GM12891 (cell line): ENCODE results near the gene MT1H. TPM values are rescaled to one million over a fixed set of nuclear protein-coding genes. Genes with fewer than 3 reads are reported as not detected.
"Not testable (repeated sequence)": the region's sequence is repeated elsewhere in the genome, so short reads cannot be mapped to it uniquely, and the experiment has no call there.

ENCODE experiments used
- DNase-seq: peaks from one replicate; pipeline ENCODE4 v3.0.0; 2011; ENCODE audit warnings: low spot score; ENCODE audit not compliant: insufficient read length
- FAIRE-seq: peaks from 2 replicates; lab custom pipeline; 2011; peaks lifted over from hg19 to GRCh38; lab: Jason Lieb, UNC
- PAX5 ChIP-seq: IDR thresholded peaks from 2 replicates; pipeline ENCODE4 v1.6.1; 2011; ENCODE audit warnings: low read length, moderate library complexity, mild to moderate bottlenecking; ENCODE audit not compliant: insufficient read depth, severe bottlenecking
- POLR2A ChIP-seq: IDR thresholded peaks from 2 replicates; pipeline ENCODE4 v1.6.1; 2011; ENCODE audit warnings: low read depth, low read length, control low read depth
- POLR2AphosphoS5 ChIP-seq: IDR thresholded peaks from 2 replicates; pipeline ENCODE4 v1.6.1; 2011; ENCODE audit warnings: low read depth, low read length, control low read depth
- POU2F2 ChIP-seq: IDR thresholded peaks from 2 replicates; pipeline ENCODE4 v1.6.1; 2011; ENCODE audit warnings: low read depth, mild to moderate bottlenecking, control low read depth, low read length, moderate library complexity
- SPI1 ChIP-seq: IDR thresholded peaks from 2 replicates; pipeline ENCODE4 v1.6.1; 2011; ENCODE audit warnings: low read depth, low read length, control low read depth
- TAF1 ChIP-seq: IDR thresholded peaks from 2 replicates; pipeline ENCODE4 v1.6.1; 2011; ENCODE audit warnings: low read depth, low read length, control low read depth
- polyA plus RNA-seq: library from polyadenylated mRNA; unstranded; fragments of >200 nt; gene quantifications from one replicate; pipeline ENCODE4 v1.2.1, GENCODE V29; 2012; ENCODE audit warnings: low read depth, missing spikeins, inconsistent platforms; ENCODE audit not compliant: missing spikeins

The MT1H gene
- polyA plus RNA-seq = not detected

GRCh38 chr16:56669005-56669839, at the start of gene MT1H:
TSS of gene MT1H (plus strand) at chr16:56669814. CDS start at chr16:56669885, 71 bp downstream.
- no peak for FAIRE-seq
- no peak for TF ChIP-seq TAF1
- TF ChIP-seq POLR2A = no peak
- TF ChIP-seq POLR2AphosphoS5 = no peak
- no peak for TF ChIP-seq SPI1
- TF ChIP-seq POU2F2 = no peak
- no peak for TF ChIP-seq PAX5
- no peak for DNase-seq

- DNase-seq (no peak), FAIRE-seq (no peak)
- TF ChIP-seq TAF1 (no peak), POLR2A (no peak), POU2F2 (no peak), POLR2AphosphoS5 (no peak), PAX5 (no peak), SPI1 (no peak)
Measured at GRCh38 chr16:56620339-56620897, 49.2 kb upstream of the MT1H start.

DNA sequence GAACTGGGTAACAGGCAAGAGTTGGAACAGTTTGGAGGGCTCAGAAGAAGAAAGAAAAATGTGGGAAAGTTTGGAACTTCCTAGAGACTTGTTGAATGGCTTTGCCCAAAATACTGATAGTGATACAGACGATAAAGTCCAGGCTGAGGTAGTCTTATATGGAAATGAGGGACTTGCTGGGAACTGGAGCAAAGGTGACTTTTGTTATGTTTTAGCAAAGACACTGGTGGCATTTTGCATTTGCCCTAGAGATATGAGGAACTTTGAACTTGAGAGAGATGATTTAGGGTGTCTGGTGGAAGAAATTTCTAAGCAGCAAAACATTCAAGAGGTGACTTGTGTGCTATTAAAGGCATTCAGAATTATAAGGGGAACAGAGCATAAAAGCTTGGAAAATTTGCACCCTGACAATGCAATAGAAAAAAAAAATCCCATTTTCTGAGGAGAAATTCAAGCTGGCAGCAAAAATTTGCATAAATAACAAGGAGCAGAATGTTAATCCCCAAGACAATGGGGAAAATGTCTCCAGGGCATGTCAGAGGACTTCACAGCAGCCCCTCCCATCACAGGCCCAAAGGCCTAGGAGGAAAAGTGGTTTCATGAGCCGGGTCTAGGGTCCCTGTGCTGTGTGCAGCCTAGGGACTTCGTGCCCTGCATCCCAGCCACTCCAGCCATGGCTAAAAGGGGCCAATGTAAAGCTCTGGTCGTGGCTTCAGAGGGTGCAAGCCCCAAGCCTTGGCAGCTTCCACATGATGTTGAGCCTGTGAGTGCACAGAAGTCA, 47.8 kb upstream of the MT1H start:
- not testable (repeated sequence) for DNase-seq, FAIRE-seq

DNA sequence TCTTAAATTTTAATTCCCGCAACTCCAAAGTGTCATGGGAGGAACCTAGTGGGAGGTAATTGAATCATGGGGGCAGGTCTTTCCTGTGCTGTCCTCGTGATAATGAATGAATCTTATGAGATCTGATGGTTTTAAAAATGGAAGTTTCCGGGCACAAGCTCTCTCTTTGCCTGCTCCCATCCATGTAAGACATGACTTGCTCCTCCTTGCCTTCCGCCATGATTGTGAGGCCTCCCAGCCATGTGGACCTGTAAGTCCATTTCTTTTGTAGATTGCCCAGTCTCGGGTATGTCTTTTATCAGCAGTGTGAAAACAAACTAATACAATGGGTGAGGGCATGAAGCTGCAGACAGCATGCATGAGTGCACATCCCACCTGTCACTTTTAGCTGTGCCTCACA, 46.4 kb upstream of the MT1H start:
- not testable (repeated sequence) for FAIRE-seq, DNase-seq

DNA sequence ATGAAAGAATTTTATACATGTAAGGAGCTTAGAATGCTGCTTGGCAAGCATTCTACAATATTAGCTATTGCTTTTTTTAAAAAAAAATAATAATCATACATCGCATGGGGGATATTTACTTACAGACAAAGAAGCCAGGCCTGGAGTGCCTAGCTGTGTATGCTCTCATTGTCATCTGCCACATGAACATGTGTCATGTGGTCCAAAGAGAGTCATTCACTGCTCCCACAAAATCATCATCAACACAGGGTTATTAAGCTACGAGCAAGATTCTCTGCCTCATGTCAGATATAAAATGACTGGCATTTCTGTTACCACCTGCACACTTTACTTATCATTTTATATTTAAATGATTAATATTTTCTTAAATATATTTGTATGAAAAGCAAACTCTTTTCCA, 46.0 kb upstream of the MT1H start:
- DNase-seq = no peak
- TF ChIP-seq TAF1 (no peak), POLR2AphosphoS5 (no peak), POU2F2 (no peak), PAX5 (no peak), SPI1 (no peak), POLR2A (no peak)
- no peak for FAIRE-seq

- FAIRE-seq (no peak), DNase-seq (no peak)
- TF ChIP-seq TAF1 = no peak
- TF ChIP-seq POLR2A = no peak
- TF ChIP-seq POU2F2 = no peak
- no peak for TF ChIP-seq PAX5
- no peak for TF ChIP-seq SPI1
- no peak for TF ChIP-seq POLR2AphosphoS5
Measured at GRCh38 chr16:56625140-56625942, 44.3 kb upstream of the MT1H start, which contains the start of gene MT1E. TSS of gene MT1E (plus strand) at chr16:56625781. CDS start at chr16:56625852, 71 bp downstream.

DNA sequence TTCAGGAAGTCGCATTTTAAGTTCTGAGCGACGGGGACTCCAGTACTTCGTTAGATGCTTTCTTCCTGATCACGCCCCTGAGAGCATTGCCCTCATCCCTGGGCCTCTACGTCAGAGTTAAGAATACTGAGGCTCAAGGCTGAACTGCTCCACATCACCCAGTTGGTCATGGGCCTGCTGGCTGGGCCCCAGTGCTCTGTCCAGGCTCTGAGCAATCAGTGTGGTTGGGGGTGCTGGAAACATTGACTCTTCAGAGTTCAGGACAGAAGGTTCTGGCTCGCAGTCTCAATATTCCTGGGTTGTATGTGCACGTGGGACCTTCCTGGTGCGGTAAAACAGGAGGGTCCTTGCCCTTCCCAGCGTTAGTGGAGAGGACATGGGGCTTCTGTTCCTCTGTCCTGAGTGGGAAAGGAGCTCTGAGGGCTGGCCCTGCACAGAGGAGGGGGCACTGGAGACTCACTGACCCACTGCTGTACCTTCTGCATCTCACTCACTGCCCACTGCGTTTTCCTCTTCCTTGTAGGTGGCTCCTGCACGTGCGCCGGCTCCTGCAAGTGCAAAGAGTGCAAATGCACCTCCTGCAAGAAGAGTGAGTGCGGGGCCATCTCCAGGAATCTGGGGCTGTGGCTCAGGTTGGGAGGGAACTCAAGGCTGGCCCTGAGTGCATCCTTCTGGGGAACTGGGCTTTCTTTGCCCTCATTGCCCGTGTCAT, 43.5 kb upstream of the MT1H start:
- no peak for FAIRE-seq
- TF ChIP-seq POLR2A = no peak
- no peak for DNase-seq

- DNase-seq (no peak), FAIRE-seq (no peak)
Measured at GRCh38 chr16:56626685-56627084, 42.9 kb upstream of the MT1H start.

GRCh38 chr16:56628486-56629350, 40.9 kb upstream of the MT1H start:
- no peak for DNase-seq
- TF ChIP-seq POLR2A (no peak), SPI1 (no peak), POU2F2 (no peak), PAX5 (no peak), POLR2AphosphoS5 (no peak), TAF1 (no peak)
- FAIRE-seq = no peak

More at GRCh38 chr16:56626685-56627084, 42.9 kb upstream of the MT1H start:
- TF ChIP-seq POU2F2 (no peak), PAX5 (no peak), POLR2AphosphoS5 (no peak), POLR2A (no peak), SPI1 (no peak), TAF1 (no peak)
